HepG2 (cell line): Measurements from ENCODE around the gene TRAPPC4. TPM values are rescaled to one million over a fixed set of nuclear protein-coding genes. Genes with fewer than 3 reads are reported as not detected.

Source experiments
- BRCA1 ChIP-seq: sonication (generic); formaldehyde crosslinking; IDR thresholded peaks from 2 replicates; pipeline ENCODE4 v1.4.0; 2020; ENCODE audit warnings: missing genetic modification reagents
- EED ChIP-seq: sonication (generic); formaldehyde crosslinking; IDR thresholded peaks from 2 replicates; pipeline ENCODE4 v1.5.0; 2020; ENCODE audit warnings: mild to moderate bottlenecking, missing genetic modification reagents
- HIVEP1 ChIP-seq: sonication (generic); formaldehyde crosslinking; IDR thresholded peaks from 2 replicates; pipeline ENCODE4 v1.4.0; 2020; ENCODE audit warnings: mild to moderate bottlenecking, missing genetic modification reagents
- NR2F2 ChIP-seq: IDR thresholded peaks from 2 replicates; pipeline ENCODE4 v1.6.1; 2012; ENCODE audit warnings: low read depth, inconsistent platforms, borderline replicate concordance
- RXRA ChIP-seq: sonication (generic); formaldehyde crosslinking; IDR thresholded peaks from 2 replicates; pipeline ENCODE4 v1.5.1; 2020; ENCODE audit warnings: missing genetic modification reagents
- SKIL ChIP-seq: sonication (generic); formaldehyde crosslinking; IDR thresholded peaks from 2 replicates; pipeline ENCODE4 v1.8.0; 2022; ENCODE audit warnings: missing genetic modification reagents, mild to moderate bottlenecking, moderate library complexity, borderline replicate concordance
- SRSF4 ChIP-seq: fragments of 200-400 bp; formaldehyde crosslinking; IDR thresholded peaks from one replicate; pipeline ENCODE4 v1.6.1; 2018; ENCODE audit warnings: mild to moderate bottlenecking, low read depth, low read length, moderate library complexity; ENCODE audit not compliant: poor library complexity, severe bottlenecking
- TFDP2 ChIP-seq: sonication (generic); formaldehyde crosslinking; IDR thresholded peaks from 2 replicates; pipeline ENCODE4 v1.4.0; 2020; ENCODE audit warnings: missing genetic modification reagents
- TSC22D2 ChIP-seq: sonication (generic); formaldehyde crosslinking; IDR thresholded peaks from 2 replicates; pipeline ENCODE4 v1.5.1; 2020; ENCODE audit warnings: missing genetic modification reagents, mild to moderate bottlenecking, borderline replicate concordance
- ZBTB3 ChIP-seq: sonication (generic); formaldehyde crosslinking; IDR thresholded peaks from 2 replicates; pipeline ENCODE4 v1.4.0; 2020; ENCODE audit warnings: low read depth, mild to moderate bottlenecking, moderate library complexity, missing genetic modification reagents, borderline replicate concordance
- ZBTB42 ChIP-seq: sonication (generic); formaldehyde crosslinking; IDR thresholded peaks from 2 replicates; pipeline ENCODE4 v1.5.0; 2020; ENCODE audit warnings: mild to moderate bottlenecking, missing genetic modification reagents
- ZKSCAN5 ChIP-seq: sonication (generic); formaldehyde crosslinking; IDR thresholded peaks from 2 replicates; pipeline ENCODE4 v1.5.1; 2020; ENCODE audit warnings: mild to moderate bottlenecking, missing genetic modification reagents
- ZNF24 ChIP-seq: fragments of 450-650 bp; IDR thresholded peaks from 2 replicates; pipeline ENCODE4 v1.6.1; 2017; ENCODE audit warnings: antibody characterized with exemption, mild to moderate bottlenecking
- ZNF510 ChIP-seq: sonication (generic); formaldehyde crosslinking; IDR thresholded peaks from 2 replicates; pipeline ENCODE4 v1.4.0; 2020; ENCODE audit warnings: low read depth, mild to moderate bottlenecking, missing genetic modification reagents
- ZNF556 ChIP-seq: sonication (generic); formaldehyde crosslinking; IDR thresholded peaks from 2 replicates; pipeline ENCODE4 v1.4.0; 2020; ENCODE audit warnings: mild to moderate bottlenecking, missing genetic modification reagents, borderline replicate concordance
- ZNF589 ChIP-seq: sonication (generic); formaldehyde crosslinking; conservative IDR thresholded peaks from 2 replicates; pipeline ENCODE4 v1.8.0; 2022; ENCODE audit warnings: mild to moderate bottlenecking, moderate library complexity, missing genetic modification reagents
- ZNF709 ChIP-seq: sonication (generic); formaldehyde crosslinking; IDR thresholded peaks from 2 replicates; pipeline ENCODE4 v1.5.0; 2020; ENCODE audit warnings: mild to moderate bottlenecking, missing genetic modification reagents
- ZNF782 ChIP-seq: sonication (generic); formaldehyde crosslinking; IDR thresholded peaks from 2 replicates; pipeline ENCODE4 v1.4.0; 2020; ENCODE audit warnings: missing genetic modification reagents, mild to moderate bottlenecking, borderline replicate concordance
- polyA plus RNA-seq, 8 experiments: library from polyadenylated mRNA; depleted of rRNA in 3 of 8; stranded (reverse) in 7 of 8; unstranded in 1 of 8; fragments of >200 nt; fragmentation: Illumina TruSeq in 4 of 8; extraction: Trizol in 4 of 8; gene quantifications; 2 replicates each; pipeline versions ENCODE4 v1.2.1 to v1.2.3, GENCODE V29; 2011 to 2016; ENCODE audit warnings: low read depth in 4 of 8, missing spikeins in 1 of 8, mixed read lengths in 1 of 8; ENCODE audit not compliant: insufficient read depth in 1 of 8
- total RNA-seq, 5 experiments: library from RNA; depleted of rRNA; stranded (reverse); fragments of >200 nt; fragmentation: Illumina TruSeq; extraction: Trizol; gene quantifications; 2 replicates each; pipeline ENCODE4 v1.2.3, GENCODE V29; 2016; ENCODE audit warnings: low read depth in 1 of 5
- TF ChIP-seq, protein P1 (sequence below): IDR thresholded peaks from 2 replicates; pipeline ENCODE4 v1.6.1; 2016; ENCODE audit warnings: missing genetic modification reagents, missing compliant biosample characterization
- TF ChIP-seq, protein P2 (sequence below): IDR thresholded peaks from 2 replicates; pipeline ENCODE4 v1.6.1; 2016; ENCODE audit warnings: missing compliant biosample characterization, missing genetic modification reagents, borderline replicate concordance
- TF ChIP-seq, protein P3 (sequence below): sonication (generic); formaldehyde crosslinking; IDR thresholded peaks from 2 replicates; pipeline ENCODE4 v1.4.0; 2020; ENCODE audit warnings: missing genetic modification reagents; ENCODE audit errors: not compliant biosample characterization
- TF ChIP-seq, protein P4 (sequence below): sonication (generic); formaldehyde crosslinking; IDR thresholded peaks from 2 replicates; pipeline ENCODE4 v1.5.1; 2020; ENCODE audit warnings: missing genetic modification reagents, mild to moderate bottlenecking, borderline replicate concordance

Gene TRAPPC4
- total and polyA plus RNA-seq, 2 of the 13 experiments (the other 11 are each of a cell fraction or from before 2014, with no cell fraction given) = 97.4 to 140 TPM

- TF ChIP-seq HIVEP1 (CRISPR knock-in tag) (no peak), NR2F2 (peak; percentile 51; the same call in 1 of the 2 replicates), TFDP2 (0 out of 2 replicates have a peak, but pooled peaks have one; percentile 13), EED (no peak), BRCA1 (CRISPR knock-in tag) (no peak), ZNF589 (CRISPR knock-in tag) (no peak), ZBTB3 (CRISPR knock-in tag) (no peak), ZNF510 (CRISPR knock-in tag) (no peak), ZKSCAN5 (CRISPR knock-in tag) (no peak), ZBTB42 (CRISPR knock-in tag) (no peak), TSC22D2 (CRISPR knock-in tag) (no peak), ZNF782 (CRISPR knock-in tag) (no peak), RXRA (CRISPR knock-in tag) (peak; percentile 68), SRSF4 (no peak), ZNF24 (no peak), SKIL (CRISPR knock-in tag) (no peak), ZNF556 (CRISPR knock-in tag) (no peak), ZNF709 (CRISPR knock-in tag) (no peak)
- TF ChIP-seq, protein P1, sequence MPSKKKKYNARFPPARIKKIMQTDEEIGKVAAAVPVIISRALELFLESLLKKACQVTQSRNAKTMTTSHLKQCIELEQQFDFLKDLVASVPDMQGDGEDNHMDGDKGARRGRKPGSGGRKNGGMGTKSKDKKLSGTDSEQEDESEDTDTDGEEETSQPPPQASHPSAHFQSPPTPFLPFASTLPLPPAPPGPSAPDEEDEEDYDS (CRISPR knock-in tag) = peak; percentile 76
- TF ChIP-seq, protein P2, sequence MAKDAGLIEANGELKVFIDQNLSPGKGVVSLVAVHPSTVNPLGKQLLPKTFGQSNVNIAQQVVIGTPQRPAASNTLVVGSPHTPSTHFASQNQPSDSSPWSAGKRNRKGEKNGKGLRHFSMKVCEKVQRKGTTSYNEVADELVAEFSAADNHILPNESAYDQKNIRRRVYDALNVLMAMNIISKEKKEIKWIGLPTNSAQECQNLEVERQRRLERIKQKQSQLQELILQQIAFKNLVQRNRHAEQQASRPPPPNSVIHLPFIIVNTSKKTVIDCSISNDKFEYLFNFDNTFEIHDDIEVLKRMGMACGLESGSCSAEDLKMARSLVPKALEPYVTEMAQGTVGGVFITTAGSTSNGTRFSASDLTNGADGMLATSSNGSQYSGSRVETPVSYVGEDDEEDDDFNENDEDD (CRISPR knock-in tag) = no peak
- TF ChIP-seq, protein P3, sequence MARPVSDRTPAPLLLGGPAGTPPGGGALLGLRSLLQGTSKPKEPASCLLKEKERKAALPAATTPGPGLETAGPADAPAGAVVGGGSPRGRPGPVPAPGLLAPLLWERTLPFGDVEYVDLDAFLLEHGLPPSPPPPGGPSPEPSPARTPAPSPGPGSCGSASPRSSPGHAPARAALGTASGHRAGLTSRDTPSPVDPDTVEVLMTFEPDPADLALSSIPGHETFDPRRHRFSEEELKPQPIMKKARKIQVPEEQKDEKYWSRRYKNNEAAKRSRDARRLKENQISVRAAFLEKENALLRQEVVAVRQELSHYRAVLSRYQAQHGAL (CRISPR knock-in tag) = no peak
- TF ChIP-seq, protein P4, sequence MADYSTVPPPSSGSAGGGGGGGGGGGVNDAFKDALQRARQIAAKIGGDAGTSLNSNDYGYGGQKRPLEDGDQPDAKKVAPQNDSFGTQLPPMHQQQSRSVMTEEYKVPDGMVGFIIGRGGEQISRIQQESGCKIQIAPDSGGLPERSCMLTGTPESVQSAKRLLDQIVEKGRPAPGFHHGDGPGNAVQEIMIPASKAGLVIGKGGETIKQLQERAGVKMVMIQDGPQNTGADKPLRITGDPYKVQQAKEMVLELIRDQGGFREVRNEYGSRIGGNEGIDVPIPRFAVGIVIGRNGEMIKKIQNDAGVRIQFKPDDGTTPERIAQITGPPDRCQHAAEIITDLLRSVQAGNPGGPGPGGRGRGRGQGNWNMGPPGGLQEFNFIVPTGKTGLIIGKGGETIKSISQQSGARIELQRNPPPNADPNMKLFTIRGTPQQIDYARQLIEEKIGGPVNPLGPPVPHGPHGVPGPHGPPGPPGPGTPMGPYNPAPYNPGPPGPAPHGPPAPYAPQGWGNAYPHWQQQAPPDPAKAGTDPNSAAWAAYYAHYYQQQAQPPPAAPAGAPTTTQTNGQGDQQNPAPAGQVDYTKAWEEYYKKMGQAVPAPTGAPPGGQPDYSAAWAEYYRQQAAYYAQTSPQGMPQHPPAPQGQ (CRISPR knock-in tag) = no peak
Measured at GRCh38 chr11:119057000-119057769, 38.6 kb downstream of the TRAPPC4 start, which contains the start of gene HYOU1 (continued).
